ENCODE measurements around the gene PLCD3.

DNA sequence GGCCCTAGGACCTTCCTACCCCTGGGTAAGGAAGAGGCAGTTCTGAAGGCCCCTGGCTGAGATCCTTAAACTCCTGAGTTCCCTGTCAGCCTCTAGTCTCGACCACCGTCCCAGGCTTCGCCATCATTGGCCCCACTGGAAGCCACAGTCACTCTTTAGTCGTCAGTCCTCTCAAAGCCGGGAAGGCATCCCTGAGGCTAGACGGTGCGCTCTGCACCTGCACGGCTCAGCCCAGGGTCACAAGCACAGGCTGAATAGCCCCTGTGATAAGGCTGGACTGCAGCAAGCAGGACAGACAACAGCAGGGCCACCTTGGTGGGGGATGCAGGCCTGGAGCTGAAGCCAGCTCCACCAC, 12.7 kb upstream of the PLCD3 start:
- no peak for TF ChIP-seq CTCF (IDR thresholded peaks at IDR 0.05; ENCODE audit: low read depth, low read length, poor library complexity, severe bottlenecking)
- no peak for TF ChIP-seq EZH2phosphoT487 (IDR thresholded peaks at IDR 0.05; ENCODE audit: borderline replicate concordance, low read length)

Data from DOHH2 (cell line).